ENCODE data around the gene UBE2E2. TPM values are rescaled to one million over a fixed set of nuclear protein-coding genes. Genes with fewer than 3 reads are reported as not detected.
"Not testable (repeated sequence)": the region's sequence is repeated elsewhere in the genome, so short reads cannot be mapped to it uniquely, and the experiment has no call there.

Gene UBE2E2
- total RNA-seq, 1 donor from 2014 or later: 2.0 TPM

DNA sequence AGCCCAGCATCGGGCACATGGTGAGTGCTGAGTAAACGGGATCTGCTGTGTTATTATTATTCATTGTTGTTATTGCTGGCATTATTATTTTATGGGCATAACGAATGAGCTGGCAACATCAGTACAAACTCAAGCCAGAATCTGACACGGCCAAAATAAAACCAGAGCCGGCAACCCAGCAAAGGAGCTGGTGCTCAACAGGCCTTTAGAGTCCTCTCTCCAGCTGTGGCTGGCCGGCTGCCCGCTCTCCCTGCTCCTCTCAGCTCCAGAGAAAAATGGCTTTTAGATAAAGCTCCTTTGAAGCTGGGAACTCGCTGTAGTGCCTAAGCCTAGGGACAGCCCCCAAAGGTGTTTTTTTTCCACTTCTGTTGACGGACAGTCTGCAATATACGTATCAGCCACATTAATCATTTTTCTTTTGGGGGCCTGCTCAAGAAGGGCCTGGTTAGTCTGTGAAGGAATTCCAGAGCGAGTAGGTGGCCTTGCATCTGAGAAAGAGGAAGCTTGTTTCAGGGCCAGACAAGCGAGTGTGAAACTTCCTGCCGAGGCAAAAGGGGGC is 408.7 kb downstream of the UBE2E2 start:
- intact Hi-C loops (cut with micrococcal nuclease): no loop called here

DNA sequence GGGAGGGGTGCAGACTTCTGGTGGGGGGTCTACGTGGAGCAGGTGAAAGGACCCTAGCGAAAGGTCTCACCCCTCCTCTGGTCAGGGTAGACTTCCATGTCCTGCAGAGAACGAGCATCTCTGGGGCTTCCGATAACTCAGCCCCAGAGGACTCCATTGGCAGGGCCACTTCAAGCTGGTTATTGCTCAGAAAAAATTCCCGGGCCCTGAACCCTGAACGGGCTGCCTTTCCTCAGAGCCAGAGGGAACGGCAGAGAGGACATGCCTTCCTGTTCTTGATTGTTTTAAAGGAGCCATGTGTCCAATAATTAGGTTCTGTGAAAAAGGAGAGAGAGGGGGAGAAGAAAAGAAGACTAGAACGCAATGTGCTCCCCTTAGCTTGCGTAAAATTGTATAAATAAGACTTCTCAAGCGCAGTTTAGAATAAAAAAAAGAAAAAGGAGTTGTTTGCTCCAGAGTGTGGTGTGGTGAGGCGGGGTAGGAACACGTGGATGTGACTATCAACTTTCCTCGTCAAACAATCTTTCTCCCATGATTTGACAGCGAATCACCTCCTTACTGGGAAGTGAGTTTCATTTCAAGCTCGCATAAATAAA is 409.3 kb downstream of the UBE2E2 start:
- intact Hi-C loops (cut with micrococcal nuclease): no loop called here

DNA sequence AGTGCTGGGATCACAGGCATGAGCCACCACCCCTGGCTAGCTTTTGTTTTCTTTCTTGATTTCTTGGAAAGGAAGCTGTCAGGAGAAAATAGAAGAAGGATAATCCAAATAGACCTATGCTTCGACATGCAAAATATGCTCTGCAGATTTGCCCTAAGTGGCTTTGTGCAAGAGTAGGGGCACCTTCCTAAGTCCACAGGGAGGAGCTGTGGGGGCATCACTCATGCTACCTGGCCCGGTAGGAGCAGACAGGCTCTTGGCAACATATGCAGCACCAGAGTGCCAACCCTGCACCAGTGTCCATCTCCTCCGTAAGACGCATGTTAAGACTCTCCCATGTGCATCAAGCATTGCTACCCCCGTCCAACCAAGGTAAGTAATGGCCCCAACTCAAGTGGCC is 411.9 kb downstream of the UBE2E2 start:
- intact Hi-C loops (cut with micrococcal nuclease): no loop called here

DNA sequence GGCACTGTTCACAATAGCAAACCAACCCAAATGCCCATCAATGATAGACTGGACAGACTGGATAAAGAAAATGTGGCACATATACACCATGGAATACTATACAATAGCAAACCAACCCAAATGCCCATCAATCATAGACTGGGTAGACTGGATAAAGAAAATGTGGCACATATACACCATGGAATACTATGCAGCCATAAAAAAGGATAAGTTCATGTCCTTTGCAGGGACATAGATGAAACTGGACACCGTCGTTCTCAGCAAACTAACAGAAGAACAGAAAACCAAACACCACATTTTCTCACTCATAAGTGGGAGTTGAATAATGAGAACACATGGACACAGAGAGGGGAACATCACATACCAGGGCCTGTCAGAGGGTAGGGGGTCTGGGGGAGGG is 415.3 kb downstream of the UBE2E2 start:
- intact Hi-C loops (cut with micrococcal nuclease): not testable (repeated sequence)

DNA sequence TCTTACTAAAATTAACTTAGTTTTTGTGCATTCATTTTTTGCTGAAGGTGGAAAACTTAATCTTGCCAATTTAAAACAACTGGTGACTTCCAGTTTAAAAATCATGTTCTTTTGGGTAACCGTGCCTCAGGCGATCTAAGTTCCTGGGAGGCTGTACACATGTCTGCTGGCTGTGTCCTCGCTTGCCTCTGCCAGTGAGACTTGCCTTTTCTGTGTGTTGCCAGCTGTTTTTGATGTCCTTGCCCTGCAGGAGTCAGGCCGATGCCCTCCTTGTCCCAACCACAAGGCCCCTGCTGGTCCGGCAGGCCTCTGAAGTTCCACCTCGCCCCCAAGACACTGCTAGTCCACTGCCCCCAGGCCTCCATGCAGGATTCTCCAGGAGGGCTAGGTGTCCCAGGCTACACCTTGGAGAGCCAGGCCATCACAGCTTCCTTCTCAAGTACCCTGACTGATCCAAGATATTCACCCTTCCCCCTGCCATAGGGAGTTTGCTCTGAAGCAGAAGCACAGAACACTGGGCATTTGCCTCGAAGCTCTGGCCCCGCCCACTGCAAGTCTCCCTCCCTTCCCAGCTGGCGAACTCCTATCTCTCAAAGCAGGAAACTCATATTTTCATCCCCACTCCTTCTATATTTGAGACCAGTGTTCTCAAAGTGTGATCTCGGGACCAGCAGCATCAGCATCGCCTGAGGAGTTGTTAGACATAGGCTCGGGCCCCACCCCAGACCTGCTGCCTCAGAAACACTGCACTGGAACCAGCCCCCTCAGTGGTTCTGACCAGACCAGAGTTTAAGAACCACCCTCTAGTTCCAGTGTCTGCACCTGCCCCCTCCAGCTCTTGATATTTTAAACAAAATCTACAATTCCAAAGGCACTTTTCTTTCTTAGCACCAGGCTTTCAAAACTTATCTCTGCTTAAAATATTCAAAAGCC is 416.8 kb downstream of the UBE2E2 start:
- intact Hi-C loops (cut with micrococcal nuclease): no loop called here

DNA sequence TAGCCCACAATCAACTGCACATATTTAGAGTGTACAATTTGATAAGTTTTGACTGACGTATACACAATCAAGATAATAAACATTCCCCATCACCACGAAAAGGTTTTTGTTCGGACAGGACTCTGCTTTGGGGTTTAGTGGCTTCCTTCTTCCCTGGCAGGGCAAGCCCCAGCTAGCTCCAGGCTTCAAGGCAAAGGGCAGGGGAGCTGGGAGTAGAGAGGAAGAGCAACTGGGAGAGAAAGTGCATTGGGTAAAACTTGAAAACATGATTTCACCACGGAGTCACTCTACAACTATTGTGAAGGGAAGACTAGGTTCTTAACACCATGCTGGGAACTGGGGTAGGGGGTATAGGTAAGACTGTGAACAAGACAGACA is 417.5 kb downstream of the UBE2E2 start:
- intact Hi-C loops (cut with micrococcal nuclease): no loop called here

DNA sequence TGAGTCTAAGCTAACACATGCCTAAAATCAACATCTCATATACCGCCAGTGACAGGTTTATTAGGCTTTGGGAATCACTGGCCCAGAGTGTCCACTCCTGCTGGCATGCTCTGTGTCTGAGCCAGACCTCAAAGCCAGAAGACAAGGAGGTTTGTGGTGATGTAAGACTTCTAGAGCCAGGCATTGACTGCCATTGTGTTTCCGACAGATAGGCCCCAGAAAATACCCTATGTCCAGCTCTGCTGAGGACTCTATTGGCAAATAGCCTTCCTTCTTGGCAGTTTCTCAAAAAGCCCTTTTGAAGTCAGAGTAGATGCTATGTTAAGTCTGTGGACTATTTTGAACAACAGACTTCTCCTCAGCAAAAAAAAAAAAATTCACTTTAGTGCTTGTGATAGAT is 420.7 kb downstream of the UBE2E2 start:
- intact Hi-C loops (cut with micrococcal nuclease): no loop called here

DNA sequence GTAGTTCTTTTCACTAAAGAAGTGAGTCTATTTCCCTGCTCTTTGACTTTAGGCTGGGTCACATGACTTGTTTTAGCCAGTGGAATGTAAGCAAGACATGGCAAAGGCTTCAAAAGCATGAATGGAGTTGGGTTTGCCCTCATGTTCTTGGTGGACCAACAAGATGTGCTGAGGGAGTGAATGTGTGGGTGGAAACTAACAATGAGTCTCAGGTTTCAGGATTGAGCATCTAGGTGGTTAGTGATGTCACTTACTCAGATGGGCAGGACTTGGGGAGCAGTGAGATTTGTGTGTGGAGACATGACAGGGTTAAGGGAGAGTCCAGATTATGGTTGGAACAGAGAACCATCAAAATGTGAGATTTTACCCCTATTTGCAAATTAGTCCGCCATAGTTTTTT is 421.2 kb downstream of the UBE2E2 start:
- intact Hi-C loops (cut with micrococcal nuclease): no loop called here

DNA sequence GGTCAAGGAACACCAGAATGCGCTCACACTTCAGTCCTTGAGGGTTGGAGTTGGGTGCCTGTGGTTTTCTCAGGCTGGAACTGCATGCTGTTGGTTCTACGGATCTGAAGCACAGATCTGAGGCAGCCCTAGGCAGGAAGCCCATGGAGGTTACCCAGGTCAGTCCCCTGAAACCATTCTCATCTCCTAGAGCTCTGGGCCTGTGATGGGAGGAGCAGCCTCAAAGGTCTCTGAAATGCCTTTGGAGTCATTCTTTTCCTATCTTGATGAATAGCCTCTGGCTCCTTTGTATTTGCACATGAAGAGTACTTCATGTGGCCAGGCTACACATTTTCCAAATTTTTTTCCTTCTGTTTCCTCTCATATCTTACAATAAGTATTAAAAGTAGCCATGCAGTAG is 423.3 kb downstream of the UBE2E2 start:
- intact Hi-C loops (cut with micrococcal nuclease): no loop called here

DNA sequence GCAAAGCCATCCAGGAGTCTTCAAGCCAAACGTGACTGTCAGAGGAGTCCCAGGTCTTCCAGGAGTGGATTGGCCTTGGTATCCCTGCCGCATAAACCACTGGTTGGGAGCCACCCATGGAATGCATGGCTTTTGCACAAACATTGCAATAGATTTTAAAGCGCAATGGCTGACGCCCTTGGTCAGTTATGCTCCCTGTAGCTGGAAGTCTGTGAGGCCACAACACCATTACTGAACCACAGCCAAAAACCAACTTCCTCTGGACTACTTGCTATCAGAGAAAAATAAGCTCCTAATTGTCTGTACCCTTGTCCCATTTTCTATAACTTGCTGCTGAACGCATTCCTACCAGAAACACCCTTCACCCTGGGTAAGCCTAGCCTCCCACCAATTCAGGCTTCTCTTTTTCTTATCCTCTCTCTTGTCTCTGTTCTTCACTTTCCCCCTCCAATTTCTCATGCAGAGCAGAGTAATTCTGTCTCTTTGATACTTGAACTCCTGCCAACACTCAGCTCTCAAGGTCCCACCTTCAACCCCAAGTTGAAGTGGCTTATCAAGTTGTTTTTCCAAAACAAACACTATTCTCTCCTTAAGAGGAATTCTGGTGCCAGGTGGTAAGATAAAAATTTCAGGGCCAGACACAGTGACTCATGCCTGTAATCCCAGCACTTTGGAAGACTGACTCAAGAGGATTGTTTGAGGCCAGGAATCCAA is 426.2 kb downstream of the UBE2E2 start:
- intact Hi-C loops (cut with micrococcal nuclease): no loop called here

DNA sequence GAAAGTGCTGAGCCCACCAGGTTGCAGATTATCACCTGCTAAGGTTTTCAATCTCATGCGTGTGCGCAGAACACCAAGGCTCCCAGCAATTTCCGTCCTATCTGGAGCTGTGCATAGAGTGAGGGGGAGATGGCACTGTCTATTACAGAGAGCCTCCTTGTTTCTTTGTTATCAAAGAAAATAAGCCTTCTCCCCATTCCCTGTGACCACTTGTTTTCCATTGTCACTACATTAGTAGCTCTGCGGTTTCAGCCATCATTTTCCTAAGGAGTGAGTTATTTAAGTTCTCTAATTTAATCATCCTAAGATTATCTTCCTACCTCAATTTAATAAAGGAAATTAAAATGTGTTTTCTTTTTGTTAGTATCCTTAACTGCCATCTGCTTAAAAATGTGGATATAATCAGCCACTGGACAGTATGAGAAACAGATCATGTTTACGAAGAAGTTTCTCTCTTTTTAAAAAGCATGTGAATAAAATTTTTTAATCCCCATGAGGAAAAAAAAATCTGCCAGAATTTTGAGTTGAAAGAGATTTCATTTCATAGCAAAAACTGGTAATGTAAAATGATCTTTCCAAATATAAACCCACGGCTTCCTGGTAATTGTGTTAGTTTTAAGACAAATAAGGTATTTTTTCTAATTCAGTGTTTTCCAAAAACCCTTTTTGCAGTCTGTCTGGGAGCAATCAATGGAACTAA is 430.3 kb downstream of the UBE2E2 start:
- intact Hi-C loops (cut with micrococcal nuclease): no loop called here

DNA sequence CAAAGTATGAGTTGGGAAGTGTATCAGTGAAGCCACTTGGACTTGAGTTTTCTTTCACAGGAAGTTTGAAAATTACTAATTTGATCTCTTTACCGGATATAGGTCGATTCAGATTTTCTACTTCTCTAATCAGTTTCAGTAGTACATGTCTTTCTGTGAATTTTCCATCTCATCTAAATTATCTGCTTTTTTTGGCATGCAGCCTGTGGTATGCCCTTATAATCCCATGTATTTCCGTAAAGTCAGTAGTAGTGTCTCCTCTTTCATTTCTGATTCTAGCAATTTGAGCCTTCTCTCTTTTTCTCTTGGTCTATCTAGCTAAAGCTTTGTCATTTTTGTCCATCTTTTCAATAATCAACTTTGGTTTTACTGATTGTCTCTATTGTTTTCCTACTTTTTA is 434.2 kb downstream of the UBE2E2 start:
- intact Hi-C loops (cut with micrococcal nuclease): no loop called here

DNA sequence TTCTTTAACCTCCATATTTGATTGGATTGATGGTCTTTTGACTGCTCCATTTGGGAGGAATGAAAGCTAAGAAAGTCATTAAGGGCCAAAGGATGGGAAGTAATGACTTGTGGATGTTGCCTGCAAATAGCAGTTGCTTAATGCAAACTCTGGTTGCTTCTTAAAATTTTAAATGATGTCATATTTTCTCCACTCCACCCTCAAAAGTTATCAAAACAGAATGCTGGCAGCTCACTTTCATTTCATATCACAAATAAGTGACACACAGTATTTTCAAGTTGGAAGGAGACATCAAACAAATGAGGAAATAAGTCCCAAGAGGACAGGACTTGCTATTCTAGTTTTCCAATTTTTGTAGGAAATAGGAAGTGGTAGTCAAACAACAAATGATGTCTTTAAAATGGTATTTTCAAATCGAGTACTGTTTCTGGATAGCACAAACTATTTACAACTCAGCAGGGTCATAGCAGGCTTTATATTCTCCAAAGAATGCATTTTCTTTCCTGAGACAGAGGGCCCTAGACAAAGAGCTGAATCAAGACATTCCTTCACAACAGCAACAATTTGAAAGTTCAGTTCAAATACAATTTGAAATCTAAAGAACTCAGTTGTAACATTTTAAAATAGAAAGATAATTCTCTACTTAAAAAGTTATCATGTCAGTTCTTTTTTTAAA is 437.5 kb downstream of the UBE2E2 start:
- intact Hi-C loops (cut with micrococcal nuclease): no loop called here
